ENCODE measurements around the gene FALEC.

DNA sequence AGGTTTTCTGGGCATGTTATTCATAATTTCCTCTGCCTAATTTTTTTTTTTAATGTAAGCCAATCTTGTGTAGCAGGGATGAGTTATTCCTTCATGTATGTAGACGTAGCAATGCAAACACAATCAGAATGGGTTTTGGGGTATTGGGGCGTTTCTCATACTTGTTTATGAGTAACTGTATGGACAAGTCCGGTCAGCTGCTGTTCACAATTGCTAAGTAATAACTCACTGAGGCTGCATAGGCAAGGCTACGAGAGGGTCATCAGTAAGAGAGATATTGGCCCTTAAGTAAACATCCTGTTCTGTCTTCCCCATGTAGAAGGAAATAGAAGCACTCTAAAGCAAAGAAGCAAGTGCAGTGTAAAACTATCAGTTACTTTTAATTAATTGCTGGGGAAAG is 37.8 kb upstream of the FALEC start:
- TF ChIP-seq CTCF (IDR thresholded peaks at IDR 0.05), result no peak
- TF ChIP-seq POLR2A (IDR thresholded peaks at IDR 0.05), result no peak

All from heart left ventricle (tissue), 13 donors.